ENCODE results near the gene DGKI.

The DGKI gene

DNA sequence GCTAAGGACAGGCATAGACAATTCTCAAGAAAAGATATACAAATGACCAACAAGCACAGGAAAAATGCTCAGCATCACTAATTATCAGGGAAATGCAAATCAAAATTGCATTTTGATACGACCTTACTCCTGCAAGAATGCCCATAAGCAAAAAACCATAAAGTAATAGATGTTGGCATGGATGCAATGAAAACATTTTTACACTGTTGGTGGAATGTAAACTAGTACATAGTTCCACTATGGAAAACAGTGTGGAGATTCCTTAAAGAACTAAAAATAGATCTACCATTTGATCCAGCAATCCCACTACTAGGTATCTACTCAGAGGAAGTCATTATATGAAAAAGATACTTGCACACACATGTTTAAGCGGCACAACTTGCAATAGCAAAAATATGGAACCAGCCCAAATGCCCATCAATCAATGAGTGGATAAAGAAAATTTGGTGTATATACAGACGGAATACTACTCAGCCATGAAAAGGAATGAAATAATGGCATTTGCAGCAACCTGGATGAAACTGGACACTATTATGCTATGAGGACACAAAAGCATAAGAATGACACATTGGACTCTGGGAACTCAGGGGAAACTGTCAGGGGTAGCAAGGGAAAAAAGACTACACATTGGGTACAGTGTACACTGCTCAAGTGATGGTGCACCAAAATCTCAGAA is 59.3 kb downstream of the DGKI start:
- DNase-seq: no peak

DNA sequence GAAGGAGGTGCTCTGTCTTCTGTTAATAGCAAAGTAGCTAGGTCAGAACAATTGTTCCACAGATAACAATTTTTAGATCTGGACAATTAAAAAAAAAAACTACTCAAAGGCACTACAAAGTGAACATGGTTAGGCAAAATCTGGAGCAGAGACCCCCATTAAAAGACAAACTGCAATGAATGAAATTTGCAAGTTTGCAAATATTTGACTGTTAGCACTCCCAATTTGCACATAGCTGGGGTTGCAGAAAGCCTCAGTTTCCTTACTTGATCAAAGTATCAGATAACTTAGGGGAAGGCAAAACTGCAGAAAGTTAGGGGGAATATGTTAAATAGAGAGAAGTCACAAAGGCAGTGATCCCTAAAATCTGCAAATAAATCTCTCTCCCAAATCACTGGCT is 68.3 kb downstream of the DGKI start:
- no peak for DNase-seq

DNA sequence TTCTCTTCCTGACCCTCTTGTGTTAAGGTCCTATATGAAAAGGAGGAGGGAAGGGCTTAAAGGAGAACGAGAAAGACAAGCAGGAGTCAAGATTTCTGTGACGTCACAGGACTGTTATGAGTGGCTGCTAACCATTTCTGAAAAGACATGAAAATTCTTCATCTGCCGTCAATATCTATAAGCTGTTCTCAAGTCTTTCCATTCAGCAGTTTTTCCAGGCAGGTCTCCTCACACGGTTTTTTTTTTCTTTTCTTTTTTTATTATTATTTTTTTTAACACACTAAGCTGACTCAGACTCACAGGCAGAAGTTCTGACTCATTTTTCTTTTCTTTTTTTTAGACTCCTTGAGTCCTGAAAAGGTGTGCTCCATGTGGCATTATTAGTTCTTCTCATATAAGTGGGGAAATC is 72.0 kb downstream of the DGKI start:
- DNase-seq: no peak

DNA sequence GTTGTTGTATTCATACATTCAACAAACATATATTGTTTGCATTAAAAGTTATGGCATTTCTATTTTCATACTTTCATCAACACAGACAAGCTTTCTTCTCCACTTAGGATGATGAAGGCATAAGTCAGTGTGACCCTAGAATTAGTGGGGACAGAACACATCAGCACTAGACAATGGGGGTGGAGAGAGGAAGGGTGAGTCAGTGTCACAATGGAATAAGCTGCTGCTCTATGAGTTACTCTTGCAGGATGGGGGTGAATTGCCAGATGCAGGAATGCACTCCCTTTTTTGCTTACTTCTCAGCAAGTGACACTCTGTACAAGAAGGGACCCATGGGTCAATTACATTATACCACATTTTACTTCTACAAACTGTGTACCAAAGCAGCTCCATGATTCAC is 74.0 kb downstream of the DGKI start:
- no peak for DNase-seq

DNA sequence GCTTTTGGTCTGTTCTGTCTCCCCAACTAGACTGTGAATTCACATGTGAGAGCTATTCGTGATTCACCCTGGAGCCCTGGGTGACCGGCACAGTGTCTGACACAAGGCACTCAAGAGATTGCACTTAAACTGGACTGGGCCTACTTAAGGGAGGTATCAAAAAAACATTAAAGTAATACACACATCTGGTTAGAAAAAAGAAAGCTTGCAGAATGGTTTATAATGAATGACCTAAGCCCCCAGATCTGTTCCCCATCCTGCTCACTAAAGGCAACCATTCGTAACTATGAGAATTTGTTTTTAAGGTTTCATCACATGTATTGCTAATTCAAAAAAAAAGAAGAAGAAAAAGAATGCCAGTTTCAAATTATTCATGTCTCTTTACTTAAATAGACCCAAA is 74.5 kb downstream of the DGKI start:
- no peak for DNase-seq

DNA sequence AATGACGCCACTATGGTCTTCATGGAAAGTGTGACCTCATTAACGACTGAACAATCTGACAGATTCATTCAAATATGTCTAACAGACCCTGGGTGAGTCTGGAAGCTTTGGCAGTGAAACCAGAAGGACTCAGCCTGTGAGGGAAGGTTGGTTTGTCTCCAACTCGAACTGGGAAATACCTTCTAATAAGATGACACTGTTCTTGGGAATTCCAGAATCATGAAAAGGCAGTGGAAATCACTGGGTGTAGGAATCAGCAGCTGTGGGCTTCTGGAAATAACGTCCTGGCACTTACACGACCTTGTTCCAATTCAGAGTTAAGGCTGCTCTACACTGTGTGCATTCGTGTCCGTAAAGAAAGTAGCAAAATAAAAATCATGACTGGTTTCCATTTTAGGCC is 75.1 kb downstream of the DGKI start:
- DNase-seq: no peak

DNA sequence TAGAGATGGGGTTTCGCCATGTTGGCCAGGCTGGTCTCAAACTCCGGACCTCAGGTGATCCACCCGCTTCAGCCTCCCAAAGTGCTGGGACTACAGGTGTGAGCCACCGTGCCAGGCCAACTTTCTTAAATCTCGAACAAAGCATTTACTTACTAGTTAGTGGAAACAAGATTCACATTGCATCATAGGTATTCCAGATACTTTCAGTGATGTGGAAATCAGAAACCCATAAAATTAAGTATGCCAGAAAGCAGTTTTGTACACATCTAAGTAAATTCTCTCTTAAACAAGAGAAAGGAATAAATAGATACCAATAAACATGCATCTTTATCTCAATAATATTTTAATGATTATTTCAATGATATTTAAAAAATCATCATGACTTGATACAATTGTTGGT is 75.5 kb downstream of the DGKI start:
- DNase-seq: no peak

DNA sequence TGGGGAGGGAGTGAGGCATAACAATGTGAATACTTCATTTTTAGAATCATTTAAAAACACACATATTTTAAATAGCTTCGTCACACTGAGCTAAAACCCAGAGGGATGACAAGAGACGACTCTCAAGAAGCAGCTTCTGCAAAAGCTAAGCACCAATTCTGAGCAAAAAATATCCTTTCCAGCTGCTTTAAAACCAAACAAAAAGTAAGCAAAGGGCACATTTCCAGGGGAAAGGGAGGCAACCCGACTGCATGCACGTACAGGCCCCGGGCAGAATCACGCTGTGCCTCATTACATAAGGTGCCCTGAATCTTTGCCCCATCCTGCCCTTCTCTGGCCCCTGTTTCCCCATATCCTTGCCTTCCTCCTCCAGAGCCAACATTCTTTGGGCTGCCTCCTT is 78.4 kb downstream of the DGKI start:
- DNase-seq: no peak

DNA sequence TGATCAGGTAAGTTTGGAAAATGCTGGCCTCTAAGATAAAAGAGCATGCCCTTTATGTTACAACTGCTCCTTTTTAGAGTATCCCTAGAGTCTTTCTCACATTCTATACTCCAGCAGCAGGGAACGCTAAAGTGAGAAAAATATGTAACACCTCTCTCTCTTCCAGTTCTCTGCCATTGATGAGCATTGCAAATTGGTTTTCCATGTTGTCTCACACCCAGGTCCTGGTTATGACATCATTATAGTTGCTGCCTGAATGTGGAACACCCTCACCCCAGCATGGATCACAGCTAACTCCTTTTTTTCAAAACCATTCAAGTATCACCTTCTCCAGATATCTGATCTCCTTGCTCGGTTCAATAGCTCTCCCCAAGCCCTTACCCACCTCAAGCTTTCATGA is 84.4 kb downstream of the DGKI start:
- DNase-seq: no peak

DNA sequence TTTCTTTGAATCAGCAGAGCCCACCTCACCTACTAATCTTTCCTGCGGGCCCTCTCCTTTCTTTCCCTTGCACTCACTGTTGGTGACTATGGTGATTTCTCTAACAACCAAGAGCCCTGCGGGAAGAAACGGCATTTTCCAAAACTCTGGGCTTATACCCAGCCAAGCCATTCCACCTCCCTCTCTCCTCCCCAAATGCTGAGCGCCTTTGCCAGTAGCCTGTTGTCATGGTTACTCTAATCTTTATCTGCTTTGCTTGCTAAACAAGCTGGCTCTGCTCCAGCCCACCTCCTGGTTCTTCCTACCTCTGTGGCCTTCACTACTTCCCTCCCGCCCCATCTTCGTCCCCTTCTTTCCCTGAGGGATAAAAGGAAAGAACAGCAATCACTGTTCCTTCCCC is 86.7 kb downstream of the DGKI start:
- no peak for DNase-seq

DNA sequence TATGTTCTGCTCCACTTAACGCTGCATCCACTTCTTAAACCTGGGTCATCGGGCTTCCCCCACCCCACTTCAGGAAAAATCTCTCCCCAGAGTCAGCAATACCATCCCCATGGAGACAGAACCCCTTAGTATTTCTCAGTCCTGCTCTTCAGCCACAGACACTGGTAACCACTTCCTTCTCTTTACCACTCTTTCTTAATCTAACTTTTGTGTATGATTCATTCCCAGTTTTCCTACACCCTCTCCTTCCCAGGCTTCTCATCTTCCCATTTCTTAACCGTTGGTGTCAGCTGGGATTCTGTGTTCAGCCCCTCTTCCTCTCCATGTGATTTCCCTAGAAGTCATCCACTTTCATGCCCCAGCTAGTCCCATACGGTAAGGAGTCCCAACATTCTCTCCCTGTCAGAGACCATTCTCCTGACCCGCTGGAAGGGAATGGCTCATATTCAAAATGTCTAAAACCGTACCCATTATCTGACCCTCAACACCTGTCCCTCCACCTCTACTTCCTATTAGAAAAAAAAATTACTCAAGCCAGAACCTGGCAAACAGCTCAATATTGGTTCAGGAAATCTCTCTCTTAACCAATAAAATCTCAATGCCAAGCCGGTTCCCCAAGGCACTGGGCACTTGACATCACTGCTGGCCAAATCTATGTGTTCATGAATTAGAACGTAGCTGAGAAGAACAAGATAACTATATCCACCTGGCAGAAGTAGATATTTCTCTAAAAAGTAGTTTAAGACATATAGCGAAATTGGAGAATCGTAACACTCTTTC is 89.4 kb downstream of the DGKI start:
- DNase-seq: no peak

DNA sequence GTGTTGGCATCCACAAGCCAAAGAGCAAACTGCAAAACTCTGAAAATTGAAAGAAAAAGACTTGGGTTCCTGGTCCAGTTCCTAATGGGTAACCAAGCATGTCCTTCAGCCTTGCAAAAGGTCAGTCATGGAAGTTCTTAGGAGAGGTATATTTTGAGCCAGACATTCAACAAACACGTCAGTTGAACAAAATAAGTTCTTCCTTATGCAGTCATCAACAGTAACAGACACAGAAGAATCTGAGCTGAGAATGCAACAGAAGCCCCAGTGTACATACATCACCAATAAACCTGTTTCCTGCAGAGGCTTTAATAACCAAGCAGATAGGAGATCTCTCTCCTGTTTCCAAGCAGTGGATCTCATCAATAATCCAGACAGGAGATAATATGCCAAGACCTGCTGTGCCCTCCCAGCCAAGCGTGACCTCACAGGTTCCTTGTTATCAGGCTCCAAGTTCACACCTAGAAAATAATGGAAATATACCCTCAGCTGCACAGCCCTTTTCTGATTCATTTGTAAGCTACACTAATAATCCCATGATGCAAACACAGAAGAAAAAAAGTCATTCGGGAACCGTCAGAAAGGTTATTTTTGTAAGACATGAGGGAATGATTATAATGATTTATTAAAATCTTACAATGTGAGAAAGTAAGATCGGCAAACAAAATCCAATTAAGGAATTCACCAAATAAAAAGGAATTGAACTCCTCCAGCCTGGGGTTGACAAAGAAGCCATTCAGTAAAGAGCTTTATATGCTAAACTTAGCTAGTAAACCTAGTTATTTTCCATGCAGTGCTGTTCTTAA is 90.7 kb downstream of the DGKI start:
- no peak for DNase-seq

DNA sequence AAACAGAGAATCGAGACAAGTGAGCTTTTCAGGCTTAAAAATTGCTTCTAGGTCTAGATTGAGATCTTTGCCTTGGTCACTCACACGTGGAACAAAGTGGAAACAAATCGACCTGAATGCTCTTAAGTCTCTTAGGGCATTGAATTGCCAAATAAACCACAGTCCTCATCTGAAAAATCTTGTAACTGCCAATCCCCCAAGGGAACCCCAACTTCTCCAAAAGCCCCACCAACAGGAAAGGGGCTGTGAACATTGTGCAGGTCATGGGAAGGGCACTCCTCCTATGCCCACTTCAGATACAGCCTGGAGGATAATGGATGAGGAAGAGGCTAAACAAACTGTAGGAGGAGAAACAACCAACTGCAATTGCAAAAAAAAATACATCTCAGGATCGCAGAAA is 91.3 kb downstream of the DGKI start:
- no peak for DNase-seq

DNA sequence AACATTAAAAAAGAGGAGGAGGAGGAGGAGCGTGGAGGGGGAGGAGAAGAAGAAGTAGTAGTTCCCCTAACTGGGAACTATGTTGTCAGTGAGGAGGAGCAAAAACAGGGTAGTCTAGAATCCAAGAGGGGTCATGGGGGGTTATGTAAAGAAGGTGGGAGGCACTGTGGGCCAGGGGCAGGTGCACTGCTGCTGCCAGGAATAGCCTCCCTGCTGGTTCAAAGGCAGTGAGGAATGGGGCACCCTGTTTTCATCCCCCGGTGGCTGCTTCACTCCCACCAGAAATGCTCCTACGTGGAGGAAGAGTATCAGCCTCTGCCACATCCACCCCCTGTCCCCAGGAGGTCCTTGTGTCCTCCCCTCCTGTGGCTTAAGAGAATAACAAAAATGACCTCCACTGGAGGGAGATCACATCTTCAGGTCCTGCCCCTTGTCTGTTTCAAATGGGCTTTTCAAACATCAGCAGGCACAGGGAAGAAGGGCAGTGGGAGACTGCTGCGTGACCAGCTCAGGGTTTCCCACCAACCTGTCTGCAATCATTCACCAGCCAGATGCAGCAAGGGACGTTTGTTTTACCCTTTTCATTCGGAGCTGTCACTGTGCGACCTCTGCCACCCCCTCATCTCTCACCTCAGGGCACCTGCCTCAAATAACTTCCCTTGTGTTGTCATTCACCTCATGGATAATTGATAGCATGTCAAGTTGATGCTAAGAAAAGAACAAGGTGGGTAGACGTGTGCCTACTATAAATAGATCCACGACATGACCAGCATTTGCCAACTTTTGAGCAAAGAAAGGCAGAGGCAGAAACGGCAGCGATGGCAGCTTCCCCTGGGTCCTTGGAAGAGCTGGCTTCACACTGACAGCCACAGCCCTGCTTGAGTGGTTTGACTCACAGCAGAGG is 92.6 kb downstream of the DGKI start:
- DNase-seq: no peak

DNA sequence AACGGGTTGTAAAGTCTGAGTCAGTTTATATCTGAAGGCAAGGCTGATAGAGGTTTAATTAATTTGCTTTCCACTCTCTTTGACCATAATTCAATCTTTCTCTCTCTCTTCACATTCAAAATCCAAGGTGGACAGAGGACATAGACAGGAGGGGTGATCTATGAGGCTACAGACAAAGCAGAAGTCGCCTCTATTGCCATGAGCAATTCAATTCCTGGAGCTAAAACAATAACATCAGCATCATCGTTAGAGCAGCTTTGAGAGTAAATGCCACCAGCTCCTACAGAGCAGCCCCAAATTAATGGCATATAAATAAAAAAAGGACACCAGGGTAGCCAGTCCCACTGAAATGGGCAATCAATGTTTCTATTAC is 93.2 kb downstream of the DGKI start:
- DNase-seq: no peak

DNA sequence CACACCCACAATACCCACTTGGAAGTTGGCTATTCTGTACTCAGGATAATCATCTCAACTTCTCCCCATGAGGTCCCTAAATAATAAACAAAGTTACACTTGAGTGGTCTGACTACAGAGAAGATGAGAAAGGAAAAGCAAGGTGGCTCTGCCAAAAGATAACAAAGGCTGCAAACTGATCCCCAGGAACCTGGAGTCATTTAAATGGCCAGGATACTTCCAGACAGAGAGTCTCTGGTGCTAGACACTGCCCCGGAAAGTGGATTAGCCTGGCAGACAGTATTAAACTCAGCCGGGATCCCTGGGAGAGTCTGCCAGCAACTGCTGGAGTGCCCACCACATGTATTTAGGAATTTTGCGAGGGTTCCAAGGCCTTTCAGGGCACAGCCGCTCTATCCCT is 93.7 kb downstream of the DGKI start:
- no peak for DNase-seq

DNA sequence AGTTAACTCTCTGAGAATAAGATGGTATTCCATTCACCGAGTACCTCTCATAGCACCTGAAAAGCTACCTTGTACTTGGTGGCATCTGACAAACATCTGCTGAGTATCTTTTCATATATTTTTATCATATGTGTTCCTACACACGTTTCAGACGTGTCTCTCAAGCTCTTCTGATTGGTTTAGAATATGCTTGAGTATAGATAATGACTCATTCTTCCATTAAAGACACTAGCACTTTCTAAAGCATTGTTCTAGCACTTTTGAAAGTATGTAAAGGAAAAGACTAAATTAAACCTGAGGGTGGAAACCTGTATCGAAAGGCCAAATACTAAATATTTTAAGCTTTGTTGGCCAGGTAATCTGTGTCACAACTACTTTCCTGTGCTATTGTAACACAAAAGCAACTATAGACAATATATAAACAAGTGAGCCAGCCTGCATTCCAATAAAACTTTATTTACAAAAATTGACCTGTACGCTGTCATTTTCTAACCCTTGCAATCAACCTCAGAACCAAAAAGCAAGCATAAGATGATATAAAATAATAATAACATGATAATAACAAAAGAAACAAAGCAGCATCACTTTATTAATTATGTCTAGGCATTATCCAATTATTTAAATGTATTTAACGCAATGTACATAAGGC is 95.3 kb downstream of the DGKI start:
- no peak for DNase-seq

DNA sequence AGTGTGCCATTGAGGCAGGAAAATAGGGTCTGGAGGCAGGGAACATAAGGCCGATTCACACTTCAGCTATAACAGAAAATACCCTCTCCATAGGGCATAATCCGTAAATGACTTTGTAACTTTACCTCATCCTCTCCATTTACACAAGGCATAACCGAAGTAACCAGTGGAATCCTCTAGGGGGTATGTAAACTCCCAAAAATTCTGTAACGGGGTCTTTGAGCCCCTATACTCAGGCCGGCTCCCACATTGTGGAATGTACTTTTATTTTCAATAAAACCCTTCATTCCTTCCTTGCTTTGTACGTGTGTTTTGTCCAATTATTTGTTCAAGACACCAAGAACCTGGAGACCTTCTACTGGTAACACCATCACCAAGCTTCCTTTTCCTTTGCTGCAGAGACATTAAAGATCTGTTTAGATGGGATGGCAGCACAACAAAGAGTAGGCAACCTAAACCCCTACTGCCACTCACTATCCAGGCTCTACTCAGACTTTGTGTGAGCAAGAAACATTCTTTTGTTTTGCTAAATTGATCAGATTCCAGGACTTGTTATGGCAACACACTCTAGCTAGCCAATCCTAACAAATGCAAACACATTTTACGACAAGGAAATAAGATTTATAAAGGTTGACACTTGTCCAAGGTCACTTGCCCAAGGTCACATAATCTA is 99.3 kb downstream of the DGKI start:
- no peak for DNase-seq

DNA sequence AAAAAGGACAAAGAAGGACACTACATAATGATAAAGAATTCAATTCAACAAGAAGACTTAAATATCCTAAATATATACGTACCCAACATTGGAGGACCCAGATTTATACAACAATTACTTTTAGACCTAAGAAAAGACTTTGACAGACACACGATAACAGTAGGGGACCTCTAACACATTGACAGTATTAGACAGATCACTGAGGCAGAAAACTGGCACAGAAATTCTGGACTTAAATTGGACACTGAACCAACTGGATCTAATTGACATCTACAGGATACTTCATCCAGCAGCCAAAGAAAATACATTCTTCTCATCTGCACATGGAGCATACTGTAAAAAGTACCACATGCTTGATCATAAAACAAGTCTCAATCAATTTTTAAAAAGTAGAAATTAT is 103.8 kb downstream of the DGKI start:
- DNase-seq: no peak

DNA sequence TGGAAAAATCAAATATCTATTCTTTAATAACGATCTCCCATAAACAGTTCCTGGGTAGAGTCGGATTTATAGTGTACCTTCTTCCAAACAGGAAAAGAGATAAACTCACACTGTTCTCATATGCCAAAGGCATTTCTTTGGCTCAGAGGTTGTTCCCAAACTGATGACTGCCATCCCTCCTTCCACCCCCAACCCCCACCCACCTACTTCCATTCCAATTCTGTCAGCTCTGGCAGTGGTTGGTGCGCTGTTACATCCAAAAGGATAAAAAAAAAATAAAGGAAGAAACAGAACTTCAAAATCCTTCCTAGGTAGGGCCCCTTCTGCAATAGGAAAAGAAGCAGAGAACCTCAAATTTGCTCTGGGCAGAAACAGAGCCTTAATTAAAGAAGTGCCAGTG is 104.7 kb downstream of the DGKI start:
- DNase-seq: no peak

DNA sequence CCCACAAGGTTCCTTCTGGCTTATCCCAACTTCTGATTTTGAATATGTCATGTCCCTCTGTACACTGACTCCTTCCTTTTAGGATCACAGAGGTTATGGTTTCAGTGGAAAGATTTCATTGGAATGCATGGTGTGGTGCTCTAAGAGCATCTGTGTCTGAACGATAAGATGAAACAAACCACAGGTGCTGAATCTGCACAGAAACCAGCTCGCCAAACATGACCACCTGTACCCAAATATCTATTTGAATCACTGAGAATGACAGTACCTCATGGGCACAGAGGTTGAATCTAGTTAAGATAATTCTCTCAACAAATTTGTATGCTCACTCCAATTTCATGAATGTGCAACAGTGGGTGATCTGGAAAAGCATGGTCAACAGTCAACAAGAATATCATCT is 105.3 kb downstream of the DGKI start:
- no peak for DNase-seq

DNA sequence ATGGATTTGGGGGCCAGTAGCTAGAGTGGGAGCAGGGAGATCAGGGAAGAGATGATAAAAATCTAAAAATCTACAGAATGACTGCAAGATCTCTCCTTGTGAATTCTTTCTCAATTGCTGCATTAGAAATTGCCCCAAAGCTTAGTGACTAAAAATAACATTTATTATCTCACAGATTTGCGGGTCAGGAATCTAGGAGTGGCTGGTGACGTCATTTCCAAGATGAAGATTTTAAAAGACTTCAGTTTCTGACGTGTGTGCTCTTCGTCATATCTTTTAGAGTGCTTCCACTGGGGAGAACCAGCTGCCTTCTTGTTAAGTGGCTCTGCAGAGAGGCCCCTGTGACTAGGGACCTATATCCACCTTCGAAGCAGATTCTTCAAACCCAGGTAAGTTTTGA is 112.6 kb downstream of the DGKI start:
- DNase-seq: no peak

All from stimulated activated CD8-positive, alpha-beta memory T cell treated with anti-CD3 and anti-CD28 coated beads, Interleukin-4, amount 100 ng/mL, for 48 hours (primary cell).